ENCODE measurements around the gene SLC34A1. TPM values are rescaled to one million over a fixed set of nuclear protein-coding genes. Genes with fewer than 3 reads are reported as not detected.
A peak's percentile ranks its signal among the peaks of the same experiment; 100 is the strongest.

The SLC34A1 gene
- total and polyA plus RNA-seq, 2 of the 13 experiments (the other 11 are each of a cell fraction or from before 2014, with no cell fraction given) = 0.03 to 0.20 TPM

DNA sequence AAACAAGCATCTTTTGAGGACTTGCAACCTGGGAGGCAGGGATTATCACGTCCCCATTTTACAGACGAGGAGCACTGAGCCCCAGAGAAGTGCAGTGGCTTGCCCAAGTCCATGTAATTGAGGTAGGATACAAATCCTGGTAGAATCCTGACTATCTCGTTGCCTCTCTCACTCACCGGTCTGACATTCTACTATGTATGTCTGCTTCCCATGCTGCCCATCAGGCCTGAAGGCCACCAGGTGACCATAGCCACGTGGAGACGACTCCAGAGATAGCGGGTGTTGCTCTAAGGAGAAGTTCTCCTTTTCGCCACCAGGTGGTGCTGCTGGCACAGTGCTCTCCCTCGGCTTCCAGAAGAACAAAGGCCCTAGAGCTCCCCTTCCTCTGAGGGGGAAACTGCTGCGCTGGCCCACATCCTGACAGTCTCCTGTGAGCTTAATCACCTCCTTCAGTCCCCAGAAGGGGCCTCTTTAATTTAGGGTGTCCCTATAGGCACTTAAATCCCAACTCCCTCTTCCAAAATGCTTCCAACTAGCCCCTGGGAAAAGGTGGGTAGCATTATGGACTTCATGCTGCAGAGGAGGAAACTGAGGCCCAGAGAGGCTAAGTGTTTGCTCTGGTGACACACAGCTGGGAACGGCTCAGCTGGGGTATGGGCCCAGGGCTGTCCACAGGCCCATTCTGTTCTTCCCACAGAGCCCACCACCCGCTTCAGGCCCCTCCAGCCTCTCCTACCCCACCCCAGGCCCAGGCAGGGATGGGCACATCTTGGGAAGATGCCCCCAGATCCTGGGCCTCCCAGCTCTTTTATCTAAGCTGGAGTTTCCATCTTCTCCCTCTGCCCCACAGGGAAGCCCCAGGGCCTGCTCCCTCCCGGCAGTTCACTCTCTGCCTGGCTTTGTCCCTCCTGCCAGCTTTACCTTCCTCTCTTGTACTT, 6.4 kb downstream of the SLC34A1 start (continued):
- TF ChIP-seq ZNF432 (CRISPR knock-in tag; IDR thresholded peaks at IDR 0.05; ENCODE audit: borderline replicate concordance) = no peak
- TF ChIP-seq MEIS1 (CRISPR knock-in tag; IDR thresholded peaks at IDR 0.05; ENCODE audit: borderline replicate concordance) = no peak
- TF ChIP-seq HNF1B (CRISPR knock-in tag; IDR thresholded peaks at IDR 0.05) = no peak
- TF ChIP-seq AHDC1 (CRISPR knock-in tag; IDR thresholded peaks at IDR 0.05; ENCODE audit: borderline replicate concordance) = no peak
- no peak for TF ChIP-seq MEIS2 (CRISPR knock-in tag; IDR thresholded peaks at IDR 0.05)
- TF ChIP-seq YEATS4 (CRISPR knock-in tag; IDR thresholded peaks at IDR 0.05; ENCODE audit: borderline replicate concordance) = peak; percentile 29; the same call in 1 of the 2 replicates
- TF ChIP-seq ZUFSP (CRISPR knock-in tag; IDR thresholded peaks at IDR 0.05; ENCODE audit: borderline replicate concordance) = no peak
- no peak for TF ChIP-seq SNAPC5 (CRISPR knock-in tag; IDR thresholded peaks at IDR 0.05; ENCODE audit: borderline replicate concordance)
- TF ChIP-seq, protein P1, sequence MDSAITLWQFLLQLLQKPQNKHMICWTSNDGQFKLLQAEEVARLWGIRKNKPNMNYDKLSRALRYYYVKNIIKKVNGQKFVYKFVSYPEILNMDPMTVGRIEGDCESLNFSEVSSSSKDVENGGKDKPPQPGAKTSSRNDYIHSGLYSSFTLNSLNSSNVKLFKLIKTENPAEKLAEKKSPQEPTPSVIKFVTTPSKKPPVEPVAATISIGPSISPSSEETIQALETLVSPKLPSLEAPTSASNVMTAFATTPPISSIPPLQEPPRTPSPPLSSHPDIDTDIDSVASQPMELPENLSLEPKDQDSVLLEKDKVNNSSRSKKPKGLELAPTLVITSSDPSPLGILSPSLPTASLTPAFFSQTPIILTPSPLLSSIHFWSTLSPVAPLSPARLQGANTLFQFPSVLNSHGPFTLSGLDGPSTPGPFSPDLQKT (CRISPR knock-in tag; IDR thresholded peaks at IDR 0.05; ENCODE audit: borderline replicate concordance) = no peak
- no peak for TF ChIP-seq ZNF740 (CRISPR knock-in tag; IDR thresholded peaks at IDR 0.05)
- peak; percentile 54; the same call in 1 of the 2 replicates for TF ChIP-seq MED1 (CRISPR knock-in tag; IDR thresholded peaks at IDR 0.05)
- no peak for TF ChIP-seq ZNF576 (CRISPR knock-in tag; IDR thresholded peaks at IDR 0.05)
- TF ChIP-seq GLI4 (CRISPR knock-in tag; IDR thresholded peaks at IDR 0.05; ENCODE audit: borderline replicate concordance) = no peak
- TF ChIP-seq ZNF570 (CRISPR knock-in tag; IDR thresholded peaks at IDR 0.05; ENCODE audit: borderline replicate concordance) = no peak
- 0 out of 2 replicates have a peak, but pooled peaks have one; percentile 6 for TF ChIP-seq BHLHE40 (IDR thresholded peaks at IDR 0.05; ENCODE audit: low read length)
- no peak for TF ChIP-seq ZNF543 (CRISPR knock-in tag; IDR thresholded peaks at IDR 0.05)
